Motor neuron (in vitro differentiated cells): ENCODE measurements around the gene IMPA2. TPM values are rescaled to one million over a fixed set of nuclear protein-coding genes. Genes with fewer than 3 reads are reported as not detected.

Experiments used
- ATAC-seq, 8 experiments: fragments of 200-7000 bp; cut with Tn5 transposase; replicated peaks in 6 of 8; 2 replicates each; pipeline ENCODE4 v1.8.0; 2021; ENCODE audit warnings: mild to moderate bottlenecking in 8 of 8, moderate library complexity in 8 of 8
- H3K27ac ChIP-seq, 2 donors: fragments of 250-450 bp; sonication (Bioruptor Pico); 2 replicates each; pipeline ENCODE4 v1.9.0; 2021; ENCODE audit warnings: antibody characterized with exemption in 2 of 2, mild to moderate bottlenecking in 2 of 2, moderate library complexity in 1 of 2
- H3K4me1 ChIP-seq, 2 donors: fragments of 250-450 bp; sonication (Bioruptor Pico); replicated peaks in 1 of 2; 2 replicates each; pipeline ENCODE4 v1.6.1; 2021; ENCODE audit warnings: antibody characterized with exemption in 2 of 2, mild to moderate bottlenecking in 2 of 2, moderate library complexity in 1 of 2
- H3K4me3 ChIP-seq, 5 donors: fragments of 250-450 bp; sonication (Bioruptor Pico); 2 replicates each; pipeline ENCODE4 v1.9.0; 2021; ENCODE audit warnings: antibody characterized with exemption in 5 of 5, mild to moderate bottlenecking in 5 of 5, moderate library complexity in 4 of 5
- WGBS, 10 experiments: fragments of 450-650 bp; shearing (Covaris generic); methylation state at CpG; one replicate each; pipeline ENCODE4 v1.0.0; 2022; 5-methylcytosine and 5-hydroxymethylcytosine counted together
- in situ Hi-C, 9 experiments: fragments of 400-800 bp; cut with MboI; loops; one replicate each; pipeline ENCODE4 v1.15.0; 2021; ENCODE audit warnings: low sequenced_read_pairs in 9 of 9, low pct_unique_long_range_greater_than_20kb in 2 of 9; ENCODE audit not compliant: unreplicated experiment in 9 of 9
- total RNA-seq, 8 experiments: library from RNA; unstranded; fragments of 300-600 nt; gene quantifications; 2 replicates each; pipeline versions ENCODE4 v1.2.3 to v1.2.4, GENCODE V29; 2022

Gene IMPA2
- total RNA-seq, 8 experiments from 2014 or later, result 4.1 to 54.1 (median 16.8) TPM

DNA sequence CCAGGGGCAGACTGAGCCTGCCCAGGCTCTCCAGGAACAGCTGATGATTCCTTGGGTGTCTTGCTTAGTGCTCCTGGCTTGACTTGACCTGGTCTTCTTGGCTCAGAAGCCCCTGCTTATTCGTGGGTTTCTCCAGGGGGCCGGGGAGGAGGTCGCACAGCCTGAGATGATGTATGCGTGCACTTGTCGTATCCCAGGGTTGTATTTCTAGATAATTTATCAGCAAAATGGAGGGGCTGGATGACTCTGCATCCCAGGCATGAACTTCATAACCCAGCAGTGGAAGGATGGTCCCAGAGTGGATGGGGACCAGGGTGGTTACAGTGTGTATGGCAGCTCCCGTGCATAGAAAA is 25.2 kb downstream of the IMPA2 start:
- Histone ChIP-seq H3K4me3 (no peak overlapping the region), H3K27ac (no peak overlapping the region), H3K4me1 (peaks cover 0 to 7% of the 10 kb centered on the region in 2 donors)
- ATAC-seq, result no peak
- WGBS, 10 experiments, result 100% methylated on average over 1 of the region's 6 CpGs; no CpG with 5 or more reads in 9 of the 10 experiments
- in situ Hi-C loops, result loop anchor here in 1 of 9 experiments (25.0 kb wide), 1 partner anchor 269 kb away; no protein-coding TSS in a partner anchor

DNA sequence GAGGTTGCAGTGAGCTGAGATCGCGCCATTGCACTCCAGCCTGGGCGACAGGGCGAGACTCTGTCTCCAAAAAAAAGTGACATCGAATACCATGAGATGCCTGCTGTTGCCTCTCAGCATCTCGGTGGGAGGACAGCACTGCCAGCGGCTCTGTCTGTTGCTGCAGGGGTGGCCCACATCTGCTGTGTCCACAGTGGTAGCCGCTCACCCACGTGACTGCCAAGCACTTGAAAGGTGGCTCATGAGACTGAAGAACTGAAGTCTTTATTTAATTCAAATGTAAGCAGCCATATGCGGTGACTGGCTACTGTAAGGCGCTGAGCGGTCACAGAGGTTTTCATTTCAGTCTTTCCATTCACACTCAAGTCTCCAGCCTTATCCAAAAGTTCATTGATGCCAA is 25.8 kb downstream of the IMPA2 start:
- ATAC-seq, result no peak
- Histone ChIP-seq H3K4me3 (no peak overlapping the region), H3K4me1 (peaks cover 3 to 7% of the 10 kb centered on the region in 2 donors), H3K27ac (no peak overlapping the region)
- in situ Hi-C loops, result loop anchor here in 1 of 9 experiments (25.0 kb wide), 1 partner anchor 270 kb away; no protein-coding TSS in a partner anchor
- 89 to 100% (median 100%) methylated on average over 2 to 8 of the region's 12 CpGs; no CpG with 5 or more reads in 2 of the 10 experiments for whole genome bisulfite sequencing, 10 experiments

DNA sequence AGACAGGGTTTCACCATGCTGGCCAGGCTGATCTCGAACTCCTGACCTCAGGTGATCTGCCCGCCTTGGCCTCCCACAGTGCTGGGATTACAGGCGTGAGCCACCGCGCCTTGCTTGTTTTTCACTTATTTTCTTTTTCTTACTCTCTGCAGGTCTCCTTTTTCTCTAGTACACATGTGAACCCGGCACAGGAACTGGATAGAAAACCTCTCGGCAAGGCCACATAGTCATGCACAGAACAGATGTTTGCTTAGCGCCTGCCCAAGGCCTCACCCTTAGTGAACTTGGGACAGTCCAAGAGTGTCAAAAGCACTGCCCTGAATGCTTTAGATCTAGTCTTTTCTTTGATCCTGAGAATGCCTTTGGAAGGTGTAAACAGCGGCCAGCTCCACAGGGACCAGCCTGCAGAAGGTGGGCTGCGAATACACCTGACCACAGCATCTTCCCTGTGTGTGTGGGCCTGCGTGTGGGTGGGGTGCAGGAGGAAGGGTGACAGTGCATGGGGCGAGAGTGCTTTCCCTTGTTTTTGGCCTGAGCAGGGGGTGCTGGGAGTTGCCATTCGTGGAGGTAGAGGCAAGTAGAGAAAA is 27.0 kb downstream of the IMPA2 start:
- peak in 1 of 8 experiments; percentile 70 for ATAC-seq
- in situ Hi-C loops, result loop anchor here in 1 of 9 experiments (25.0 kb wide), 1 partner anchor 271 kb away; no protein-coding TSS in a partner anchor
- Histone ChIP-seq H3K4me1 (peaks cover 14 to 15% of the 10 kb centered on the region in 2 donors), H3K27ac (no peak overlapping the region), H3K4me3 (no peak overlapping the region)
- WGBS, 10 experiments, result 73 to 100% (median 91%) methylated on average over 1 to 11 of the region's 13 CpGs

DNA sequence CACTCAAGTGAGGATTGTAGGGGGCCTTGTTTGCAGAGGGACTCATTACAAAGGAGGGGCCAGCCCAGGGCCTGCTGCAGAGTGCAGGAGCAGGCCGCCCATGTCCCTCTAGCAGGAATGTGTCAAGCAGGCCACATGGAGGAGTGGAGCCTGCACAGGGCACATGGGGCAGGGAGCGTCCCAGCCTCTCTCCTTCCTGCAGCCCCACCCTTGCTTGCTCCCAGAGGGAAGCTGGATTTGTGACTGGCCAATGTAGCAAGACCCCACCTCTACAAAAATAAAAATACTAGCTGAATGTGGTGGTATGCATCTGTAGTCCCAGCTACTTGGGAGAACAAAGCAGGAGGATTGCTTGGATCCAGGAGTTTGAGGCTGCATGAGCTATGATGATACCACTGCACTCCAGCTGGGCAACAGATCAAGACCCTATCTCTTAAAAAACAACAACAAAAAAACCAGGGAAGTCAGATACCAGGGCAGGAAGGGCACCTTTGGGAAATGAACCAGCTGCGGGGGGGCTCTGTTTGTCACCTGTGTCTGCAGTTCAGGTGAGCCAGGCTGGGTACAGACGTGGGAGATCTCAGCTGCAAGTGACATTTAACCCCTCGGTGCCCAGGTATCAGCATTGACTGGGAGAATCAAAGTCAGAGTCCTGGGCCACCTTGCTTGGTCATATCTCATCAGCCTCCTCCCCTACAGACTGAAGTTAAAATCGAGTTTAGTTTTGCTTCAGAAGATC is 27.7 kb downstream of the IMPA2 start:
- H3K4me3 ChIP-seq, result no peak overlapping the region
- peaks cover 16 to 21% of the 10 kb centered on the region in 2 donors for H3K4me1 ChIP-seq
- in situ Hi-C loops, result loop anchor here in 1 of 9 experiments (25.0 kb wide), 1 partner anchor 272 kb away; no protein-coding TSS in a partner anchor
- no peak overlapping the region for H3K27ac ChIP-seq
- WGBS, 10 experiments, result 11 to 100% (median 70%) methylated on average over 1 to 4 of the region's 6 CpGs; no CpG with 5 or more reads in 2 of the 10 experiments
- no peak for ATAC-seq

DNA sequence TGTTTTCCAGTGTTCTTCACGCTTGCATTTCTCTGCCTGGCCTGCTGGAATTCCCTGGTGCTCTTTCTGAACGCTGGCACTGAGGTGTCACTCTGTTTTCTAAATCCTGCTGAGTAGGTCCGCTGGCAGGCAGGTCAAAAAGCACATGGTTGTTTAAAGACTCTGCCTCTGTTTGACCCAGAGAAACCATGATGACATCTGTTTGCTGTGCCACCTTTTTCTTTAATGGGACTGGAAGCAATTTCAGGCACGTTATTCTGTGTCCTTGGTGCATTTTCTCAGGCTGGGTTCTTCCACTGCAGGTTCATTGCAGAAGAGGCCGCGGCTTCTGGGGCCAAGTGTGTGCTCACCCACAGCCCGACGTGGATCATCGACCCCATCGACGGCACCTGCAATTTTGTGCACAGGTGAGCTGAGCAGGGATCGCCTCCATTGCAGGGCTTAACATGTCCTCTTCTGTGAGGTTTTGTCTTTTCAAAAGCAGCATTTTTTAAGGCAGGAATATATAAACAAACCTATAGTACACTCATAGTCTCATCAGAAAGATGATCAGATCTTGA is 28.4 kb downstream of the IMPA2 start:
- no peak overlapping the region for H3K27ac ChIP-seq
- H3K4me3 ChIP-seq, result no peak overlapping the region
- WGBS, 10 experiments, result 80 to 100% (median 90%) methylated on average over 1 to 10 of the region's 12 CpGs; no CpG with 5 or more reads in 1 of the 10 experiments
- in situ Hi-C loops, result loop anchor here in 1 of 9 experiments (25.0 kb wide), 1 partner anchor 272 kb away; no protein-coding TSS in a partner anchor
- no peak for ATAC-seq
- peaks cover 22 to 28% of the 10 kb centered on the region in 2 donors for H3K4me1 ChIP-seq

DNA sequence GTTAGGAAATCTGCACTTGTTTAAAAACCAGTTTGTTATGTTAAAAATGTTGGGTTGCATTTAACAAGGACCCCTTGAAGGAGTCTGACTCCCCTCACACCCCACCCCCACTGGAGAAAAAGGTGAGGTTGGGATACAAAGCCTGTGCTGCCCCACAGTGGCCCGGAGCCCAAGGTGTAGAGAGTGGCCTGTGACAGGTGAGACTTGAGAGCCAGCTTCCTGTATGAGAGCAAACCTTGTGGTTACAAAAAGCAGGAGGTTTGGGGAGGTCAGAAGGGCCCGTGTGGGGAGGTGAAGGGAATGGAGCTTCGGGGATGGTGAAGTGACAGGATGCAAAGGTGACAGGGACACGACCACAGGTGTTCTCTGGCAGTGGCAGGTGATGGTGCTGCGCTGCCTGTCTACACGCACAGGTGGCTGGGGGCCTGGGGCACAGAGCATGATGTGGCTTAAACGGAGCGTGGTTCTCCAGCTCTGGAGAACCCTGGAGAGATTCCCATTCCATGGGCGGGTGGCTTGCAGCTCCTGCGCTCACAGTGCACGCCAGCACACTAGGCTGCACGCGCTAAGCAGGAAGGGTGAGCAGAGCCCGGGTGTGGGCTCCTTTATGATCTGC is 29.0 kb downstream of the IMPA2 start:
- 76 to 100% (median 91%) methylated on average over 1 to 9 of the region's 14 CpGs; no CpG with 5 or more reads in 3 of the 10 experiments for WGBS, 10 experiments
- in situ Hi-C loops, result loop anchor here in 1 of 9 experiments (25.0 kb wide), 1 partner anchor 273 kb away; no protein-coding TSS in a partner anchor
- Histone ChIP-seq H3K27ac (no peak overlapping the region), H3K4me1 (peaks cover 28 to 34% of the 10 kb centered on the region in 2 donors), H3K4me3 (no peak overlapping the region)
- no peak for ATAC-seq

DNA sequence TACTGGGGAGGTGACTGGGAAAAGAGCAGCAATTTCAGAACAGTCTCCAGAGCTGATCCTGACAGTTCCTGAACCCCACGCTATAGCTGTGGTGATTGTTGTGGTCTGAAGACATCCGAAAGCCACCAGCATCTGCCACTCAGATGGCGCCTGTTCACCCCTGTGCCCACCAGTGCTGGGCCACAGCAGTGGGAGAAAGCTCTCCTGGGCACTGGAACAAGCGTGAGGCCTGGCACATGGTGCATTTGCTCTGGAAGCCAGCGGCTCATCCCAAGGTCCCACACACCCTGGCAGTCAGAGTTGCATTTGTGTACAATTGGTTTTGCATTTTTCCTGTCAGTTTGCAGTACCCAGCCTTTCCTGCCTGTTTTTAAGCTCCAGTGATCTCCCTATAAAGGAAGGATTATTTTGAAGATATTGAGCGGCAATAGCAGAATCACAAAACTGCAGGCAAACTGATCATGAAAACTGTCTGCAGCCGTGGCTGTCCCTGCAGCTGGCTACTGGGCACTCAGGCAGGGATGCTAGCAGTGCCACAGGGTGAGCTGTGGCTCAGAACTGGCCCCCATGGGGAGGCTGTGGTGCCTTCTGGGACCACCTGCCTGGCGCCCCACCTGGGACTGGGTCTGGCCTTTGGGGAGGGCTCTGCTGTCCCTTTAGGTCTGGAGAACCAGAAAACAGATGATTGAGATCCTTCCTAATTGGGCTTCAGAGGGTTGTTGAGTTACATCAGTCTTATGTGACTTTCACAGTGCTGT is 30.1 kb downstream of the IMPA2 start:
- no peak overlapping the region for H3K27ac ChIP-seq
- H3K4me1 ChIP-seq, result peaks cover 31 to 36% of the 10 kb centered on the region in 2 donors
- ATAC-seq, result no peak
- H3K4me3 ChIP-seq, result no peak overlapping the region
- in situ Hi-C loops, result loop anchor here in 1 of 9 experiments (25.0 kb wide), 1 partner anchor 274 kb away; no protein-coding TSS in a partner anchor
- 82 to 100% (median 97%) methylated on average over 1 to 3 of the region's 8 CpGs; no CpG with 5 or more reads in 4 of the 10 experiments for WGBS, 10 experiments

DNA sequence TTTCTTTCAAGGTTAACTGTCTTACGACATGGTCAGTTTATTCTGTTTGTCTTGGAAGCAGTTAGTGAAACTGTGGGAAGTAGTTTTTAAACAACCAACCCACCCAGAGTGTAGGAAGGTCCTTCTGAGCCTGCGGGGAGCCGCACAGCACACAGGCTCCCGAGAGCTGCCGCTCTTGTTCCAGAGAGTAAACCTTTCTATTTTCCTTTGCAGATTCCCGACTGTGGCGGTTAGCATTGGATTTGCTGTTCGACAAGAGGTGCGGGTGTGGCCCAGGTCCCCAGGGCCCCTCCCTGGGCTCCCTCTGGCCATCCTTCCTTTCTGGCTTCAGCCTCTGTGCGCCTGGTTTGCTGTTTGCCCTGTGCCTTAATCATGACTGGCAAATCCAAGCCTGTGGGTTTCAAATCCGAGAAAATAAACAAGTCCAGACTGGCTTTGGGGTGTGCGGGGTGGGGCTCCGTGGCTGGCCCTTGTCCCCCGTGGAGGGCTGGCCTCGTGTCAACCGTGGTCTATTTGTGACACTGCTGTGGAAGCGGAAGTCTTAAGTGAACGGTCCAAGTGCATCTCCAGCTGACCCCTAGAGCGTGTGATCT is 30.7 kb downstream of the IMPA2 start:
- no peak overlapping the region for H3K4me3 ChIP-seq
- in situ Hi-C loops, result loop anchor here in 1 of 9 experiments (25.0 kb wide), 1 partner anchor 275 kb away; no protein-coding TSS in a partner anchor
- H3K27ac ChIP-seq, result no peak overlapping the region
- ATAC-seq, result no peak
- 46 to 100% (median 78%) methylated on average over 1 to 14 of the region's 19 CpGs for WGBS, 10 experiments
- peaks cover 31 to 36% of the 10 kb centered on the region in 2 donors for H3K4me1 ChIP-seq

DNA sequence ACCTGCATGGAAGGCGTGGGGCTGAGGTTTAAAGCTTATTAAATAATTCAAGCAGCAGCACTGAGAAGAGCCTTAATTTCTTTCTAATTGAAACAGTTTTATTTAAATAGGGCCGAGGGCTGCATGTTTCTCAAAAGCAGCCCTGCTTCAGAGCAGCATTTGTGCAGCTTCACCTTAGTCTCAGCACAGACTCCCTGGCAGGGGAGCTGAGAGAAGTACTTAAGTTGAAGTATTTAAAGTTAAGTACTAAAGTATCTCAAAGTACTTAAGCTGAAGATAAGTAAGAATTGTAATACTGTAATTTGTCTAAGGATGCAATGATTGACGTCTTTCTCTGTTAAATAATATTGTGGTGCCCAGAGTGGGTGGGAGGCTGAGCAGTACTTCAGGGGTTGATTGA is 31.4 kb downstream of the IMPA2 start:
- peaks cover 31 to 36% of the 10 kb centered on the region in 2 donors for H3K4me1 ChIP-seq
- in situ Hi-C loops, result loop anchor here in 1 of 9 experiments (25.0 kb wide), 1 partner anchor 275 kb away; no protein-coding TSS in a partner anchor
- no peak overlapping the region for H3K4me3 ChIP-seq
- 0 to 86% (median 58%) methylated on average over 1 to 2 of the region's 3 CpGs; no CpG with 5 or more reads in 4 of the 10 experiments for WGBS, 10 experiments
- no peak for ATAC-seq
- no peak overlapping the region for H3K27ac ChIP-seq

DNA sequence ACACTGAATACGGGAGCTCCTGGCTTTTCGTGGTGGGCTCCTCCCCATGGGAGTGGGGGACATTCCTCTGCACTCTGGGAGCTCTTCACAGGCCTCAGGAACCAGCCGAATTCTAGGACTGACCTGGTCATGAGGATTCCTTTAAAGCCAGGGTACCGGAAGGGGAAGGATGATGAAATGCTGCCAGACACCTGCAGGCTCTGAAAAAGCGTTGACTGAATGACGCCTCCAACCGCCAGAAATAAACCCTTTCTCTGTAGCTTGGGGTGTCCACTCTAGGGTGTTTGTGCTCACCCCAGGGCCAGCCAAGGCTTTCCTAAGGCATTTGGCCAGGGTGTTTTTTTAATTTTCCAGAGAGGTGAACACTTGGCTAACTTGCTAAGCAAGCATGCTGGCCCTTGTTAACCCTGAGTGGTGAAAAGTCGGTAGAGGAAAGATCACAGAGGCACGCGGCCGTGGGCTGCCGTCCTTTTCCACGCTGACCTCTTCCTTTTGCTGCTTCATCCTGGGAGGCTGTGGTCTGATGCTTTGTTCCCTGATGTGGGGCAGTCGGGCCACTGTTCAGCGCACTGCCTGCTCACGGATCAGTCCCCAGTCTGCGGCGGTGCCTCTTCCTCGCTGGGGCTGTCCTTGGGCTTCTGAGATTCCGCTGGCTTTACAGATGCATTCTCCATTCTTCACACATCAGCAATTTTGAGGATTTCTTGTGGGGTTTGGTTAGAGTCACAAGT is 32.0 kb downstream of the IMPA2 start:
- WGBS, 10 experiments, result 11 to 93% (median 51%) methylated on average over 1 to 18 of the region's 20 CpGs; no CpG with 5 or more reads in 1 of the 10 experiments
- Histone ChIP-seq H3K4me3 (no peak overlapping the region), H3K4me1 (peaks cover 31 to 36% of the 10 kb centered on the region in 2 donors), H3K27ac (no peak overlapping the region)
- in situ Hi-C loops, result loop anchor here in 1 of 9 experiments (25.0 kb wide), 1 partner anchor 276 kb away; no protein-coding TSS in a partner anchor
- ATAC-seq, result peak in 5 of 8 experiments; percentile 34 to 70 (median 64)

DNA sequence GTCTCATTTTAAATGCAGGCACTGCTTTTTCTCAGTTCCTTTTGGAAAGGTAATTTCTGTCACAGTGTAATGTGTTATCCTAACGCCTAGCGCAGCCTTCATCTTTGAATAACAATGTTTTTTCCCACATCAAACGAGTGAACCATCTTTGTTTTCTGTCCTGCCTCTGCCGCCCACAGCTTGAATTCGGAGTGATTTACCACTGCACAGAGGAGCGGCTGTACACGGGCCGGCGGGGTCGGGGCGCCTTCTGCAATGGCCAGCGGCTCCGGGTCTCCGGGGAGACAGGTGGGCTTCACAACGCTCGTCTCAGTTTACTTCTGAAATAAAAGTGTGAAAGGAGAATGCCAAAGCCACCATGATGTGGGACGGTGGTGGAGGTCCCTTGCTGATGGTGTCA is 32.8 kb downstream of the IMPA2 start:
- Histone ChIP-seq H3K27ac (no peak overlapping the region), H3K4me1 (peaks cover 31 to 36% of the 10 kb centered on the region in 2 donors), H3K4me3 (no peak overlapping the region)
- ATAC-seq, result peak in 5 of 8 experiments; percentile 31 to 62 (median 53)
- WGBS, 10 experiments, result 0 to 93% (median 16%) methylated on average over 1 to 16 of the region's 17 CpGs
- in situ Hi-C loops, result loop anchor here in 1 of 9 experiments (25.0 kb wide), 1 partner anchor 277 kb away; no protein-coding TSS in a partner anchor
